Endothelial cell of umbilical vein (primary cell): ENCODE data around the gene PPP1R3E. TPM values are rescaled to one million over a fixed set of nuclear protein-coding genes. Genes with fewer than 3 reads are reported as not detected.
A peak's percentile ranks its signal among the peaks of the same experiment; 100 is the strongest.

Source experiments
- BruUV-seq: library from RNA; stranded (reverse); fragments of 400-500 nt; replicated peaks from 2 replicates; lab custom pipeline; 2021; lab: Mats Ljungman, UMichigan
- CTCF ChIA-PET: fragments of 300-600, 350-600 bp; sonication (Branson Sonifier 250); formaldehyde crosslinking; loops from one replicate; lab custom pipeline; 2021; ENCODE audit warnings: antibody characterized with exemption, inconsistent platforms; lab: Charles Lee
- POLR2A ChIA-PET: fragments of 300-600, 350-600 bp; sonication (Branson Sonifier 250); formaldehyde crosslinking; loops from one replicate; lab custom pipeline; 2021; ENCODE audit warnings: antibody characterized with exemption, inconsistent platforms; lab: Charles Lee
- DNase-seq: peaks from one replicate; pipeline ENCODE4 v3.0.0-alpha.2; 2011; ENCODE audit warnings: low read depth, low spot score
- FAIRE-seq: peaks from 2 replicates; lab custom pipeline; 2011; peaks lifted over from hg19 to GRCh38; lab: Jason Lieb, UNC
- H2AFZ ChIP-seq: 2 replicates; pipeline ENCODE4 v1.6.0; 2012; ENCODE audit warnings: low read depth, low read length, control low read depth, inconsistent platforms
- H3K27ac ChIP-seq: 2 replicates; pipeline ENCODE4 v1.5.1; 2011; ENCODE audit warnings: low read depth, mild to moderate bottlenecking, control low read depth, low read length, moderate library complexity; ENCODE audit not compliant: insufficient read depth
- H3K27me3 ChIP-seq, 2 experiments: 2 replicates each; pipeline versions ENCODE4 v1.6.0 to v1.6.1; 2011; ENCODE audit warnings: low read length in 2 of 2, mixed read lengths in 1 of 2; ENCODE audit not compliant: control insufficient read depth in 2 of 2, insufficient read depth in 2 of 2
- H3K36me3 ChIP-seq, 2 experiments: 2 replicates in 1 of 2; 3 replicates in 1 of 2; pipeline ENCODE4 v1.5.1; 2011; ENCODE audit warnings: low read length in 2 of 2, mild to moderate bottlenecking in 1 of 2, moderate library complexity in 1 of 2; ENCODE audit not compliant: control insufficient read depth in 2 of 2, insufficient read depth in 2 of 2; ENCODE audit errors: extremely low read depth in 1 of 2
- H3K4me1 ChIP-seq: 3 replicates; pipeline ENCODE4 v1.5.1; 2011; ENCODE audit warnings: mild to moderate bottlenecking, low read length; ENCODE audit not compliant: control insufficient read depth, insufficient read depth; ENCODE audit errors: extremely low read depth
- H3K4me2 ChIP-seq: 2 replicates; pipeline ENCODE4 v1.6.1; 2011; ENCODE audit warnings: low read length, control low read depth, mixed read lengths; ENCODE audit not compliant: insufficient read depth
- H3K4me3 ChIP-seq, 3 experiments: fragments of 200-600 bp in 1 of 3; sonication (generic), shearing (Covaris generic) in 1 of 3; replicated peaks in 1 of 3; 2 replicates each; pipeline ENCODE4 v1.5.1; 2011 to 2016; ENCODE audit warnings: control low read depth in 3 of 3, low read length in 3 of 3, mild to moderate bottlenecking in 2 of 3, inconsistent platforms in 1 of 3, low read depth in 1 of 3, moderate library complexity in 1 of 3; ENCODE audit not compliant: insufficient read depth in 1 of 3
- H3K79me2 ChIP-seq: 2 replicates; pipeline ENCODE4 v1.6.0; 2012; ENCODE audit warnings: low read length, inconsistent platforms; ENCODE audit not compliant: control insufficient read depth, insufficient read depth
- H3K9ac ChIP-seq: replicated peaks from 2 replicates; pipeline ENCODE3; 2011; ENCODE audit warnings: low read length, control low read depth; ENCODE audit not compliant: insufficient read depth; ENCODE audit errors: extremely low read depth
- H3K9me1 ChIP-seq: replicated peaks from 3 replicates; pipeline ENCODE4 v1.6.0; 2011; ENCODE audit warnings: mild to moderate bottlenecking, low read length; ENCODE audit not compliant: control insufficient read depth, insufficient read depth; ENCODE audit errors: extremely low read depth
- H3K9me3 ChIP-seq: replicated peaks from 2 replicates; pipeline ENCODE4 v1.5.1; 2012; ENCODE audit warnings: low read length, inconsistent platforms; ENCODE audit not compliant: control insufficient read depth, insufficient read depth
- H4K20me1 ChIP-seq: replicated peaks from 2 replicates; pipeline ENCODE3; 2011; ENCODE audit warnings: mild to moderate bottlenecking, low read length; ENCODE audit not compliant: control insufficient read depth, insufficient read depth; ENCODE audit errors: extremely low read depth
- FOS ChIP-seq: IDR thresholded peaks from 2 replicates; pipeline ENCODE4 v1.6.1; 2011; ENCODE audit warnings: mild to moderate bottlenecking, low read length, moderate library complexity, borderline replicate concordance; ENCODE audit not compliant: insufficient read depth
- JUN ChIP-seq: IDR thresholded peaks from 2 replicates; pipeline ENCODE4 v1.6.1; 2011; ENCODE audit warnings: borderline replicate concordance, low read depth; ENCODE audit not compliant: insufficient read length, insufficient read depth
- MYC ChIP-seq: IDR thresholded peaks from one replicate; pipeline ENCODE4 v1.6.1; 2011; ENCODE audit warnings: mild to moderate bottlenecking, low read depth, low read length
- POLR2A ChIP-seq: IDR thresholded peaks from 2 replicates; pipeline ENCODE4 v1.6.1; 2012; ENCODE audit warnings: low read depth, mild to moderate bottlenecking, control low read depth, low read length
- POLR2AphosphoS5 ChIP-seq: IDR thresholded peaks from 2 replicates; pipeline ENCODE4 v1.6.1; 2012; ENCODE audit warnings: low read depth, mild to moderate bottlenecking, control low read depth, low read length, moderate library complexity; ENCODE audit not compliant: insufficient read depth
- dilution Hi-C: fragments of 300-500 bp; cut with MboI; formaldehyde crosslinking; loops from one replicate; pipeline ENCODE4 v1.15.0; 2019; ENCODE audit warnings: low sequenced_read_pairs; ENCODE audit not compliant: extremely low pct_ligation_motif_present
- intact Hi-C: fragments of 100-400 bp; cut with micrococcal nuclease; formaldehyde crosslinking; loops from one replicate; pipeline ENCODE4 v1.10.0; 2022
- polyA plus RNA-seq, 4 experiments: library from polyadenylated mRNA; depleted of rRNA in 3 of 4; stranded (reverse) in 3 of 4; unstranded in 1 of 4; fragments of >200 nt; gene quantifications; 2 replicates each; pipeline versions ENCODE4 v1.2.1 to v1.2.3, GENCODE V29; 2011 to 2012; ENCODE audit warnings: missing spikeins in 1 of 4
- total RNA-seq: library from RNA; stranded (reverse); gene quantifications from 2 replicates; pipeline ENCODE4 v1.2.3, GENCODE V29; 2021
- TF ChIP-seq, protein P1 (sequence below), 2 donors: IDR thresholded peaks; 1 replicate in 1 of 2; 2 replicates in 1 of 2; pipeline ENCODE4 v1.5.1; 2011; ENCODE audit warnings: low read length in 2 of 2, mild to moderate bottlenecking in 2 of 2, moderate library complexity in 2 of 2, control low read depth in 1 of 2, inconsistent platforms in 1 of 2, low read depth in 1 of 2; ENCODE audit not compliant: insufficient read depth in 1 of 2; ENCODE audit errors: extremely low read depth in 1 of 2
- TF ChIP-seq, protein P2 (sequence below): IDR thresholded peaks from 2 replicates; pipeline ENCODE4 v1.6.1; 2011; ENCODE audit not compliant: insufficient read depth, insufficient read length

The PPP1R3E gene
- total and polyA plus RNA-seq, 2 donors (not counting 3 experiments of a cell fraction or from before 2014, with no cell fraction given) = 4.3 to 7.4 TPM

DNA sequence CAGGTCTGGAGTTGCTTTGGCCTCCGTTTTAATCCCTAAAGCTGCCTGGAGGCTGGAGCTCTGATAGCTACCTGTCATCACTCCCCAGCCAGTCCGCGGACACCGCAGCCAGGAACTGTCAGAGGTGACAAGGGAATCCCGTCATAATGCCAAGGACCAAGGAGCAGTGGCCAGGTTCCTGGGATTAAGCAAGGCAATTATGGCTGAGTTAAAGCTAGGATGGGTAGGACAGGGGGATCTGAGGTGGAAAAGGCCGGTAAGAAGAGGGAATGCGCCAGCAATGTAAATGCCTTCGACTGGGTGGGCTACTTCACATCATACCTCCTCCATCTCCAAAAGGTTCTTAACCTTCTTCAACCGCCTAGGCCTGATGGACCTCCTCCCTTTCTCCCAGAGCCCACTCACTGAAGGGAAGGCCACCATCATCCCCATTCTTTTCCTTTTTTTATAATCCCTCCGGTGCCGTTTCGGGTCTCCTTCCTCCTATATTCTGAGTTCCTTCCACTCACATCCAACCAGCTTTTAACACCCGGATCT, 1.9 kb downstream of the PPP1R3E start:
- peak overlapping the region; percentile 75 for H3K27ac ChIP-seq
- H3K4me3 ChIP-seq = peak overlapping the region; percentile 16 to 79 (median 76)
- CTCF ChIA-PET = interaction anchor here (0.7 to 4.0 kb wide), 9 partner anchors 13 to 232 kb away, joined by 4 to 53 read pairs (median 9); partner anchors contain the start of genes ACIN1, C14orf119, HOMEZ and PABPN1
- H4K20me1 ChIP-seq = no peaks in the 10 kb centered on the region
- peak overlapping the region; percentile 90 for H3K4me2 ChIP-seq
- no peaks in the 10 kb centered on the region for H3K36me3 ChIP-seq
- H3K4me1 ChIP-seq = peaks cover 12% of the 10 kb centered on the region
- H3K9me3 ChIP-seq = no peaks in the 10 kb centered on the region
- POLR2A ChIA-PET = interaction anchor here (0.6 to 2.0 kb wide), 3 partner anchors 13 to 21 kb away, joined by 3 to 13 read pairs (median 5); partner anchors contain the start of gene PABPN1
- intact Hi-C loops (loop anchor here (1.0 kb wide), 5 partner anchors 14 to 179 kb away; partner anchors contain the start of genes HOMEZ, NGDN and PABPN1), dilution Hi-C loops (no loop called here)
- peak overlapping the region; percentile 92 for H3K9ac ChIP-seq
- no peaks in the 10 kb centered on the region for H3K27me3 ChIP-seq
- no peaks in the 10 kb centered on the region for H3K79me2 ChIP-seq
- BruUV-seq = TSS peak; percentile 60
- TF ChIP-seq, protein P1, sequence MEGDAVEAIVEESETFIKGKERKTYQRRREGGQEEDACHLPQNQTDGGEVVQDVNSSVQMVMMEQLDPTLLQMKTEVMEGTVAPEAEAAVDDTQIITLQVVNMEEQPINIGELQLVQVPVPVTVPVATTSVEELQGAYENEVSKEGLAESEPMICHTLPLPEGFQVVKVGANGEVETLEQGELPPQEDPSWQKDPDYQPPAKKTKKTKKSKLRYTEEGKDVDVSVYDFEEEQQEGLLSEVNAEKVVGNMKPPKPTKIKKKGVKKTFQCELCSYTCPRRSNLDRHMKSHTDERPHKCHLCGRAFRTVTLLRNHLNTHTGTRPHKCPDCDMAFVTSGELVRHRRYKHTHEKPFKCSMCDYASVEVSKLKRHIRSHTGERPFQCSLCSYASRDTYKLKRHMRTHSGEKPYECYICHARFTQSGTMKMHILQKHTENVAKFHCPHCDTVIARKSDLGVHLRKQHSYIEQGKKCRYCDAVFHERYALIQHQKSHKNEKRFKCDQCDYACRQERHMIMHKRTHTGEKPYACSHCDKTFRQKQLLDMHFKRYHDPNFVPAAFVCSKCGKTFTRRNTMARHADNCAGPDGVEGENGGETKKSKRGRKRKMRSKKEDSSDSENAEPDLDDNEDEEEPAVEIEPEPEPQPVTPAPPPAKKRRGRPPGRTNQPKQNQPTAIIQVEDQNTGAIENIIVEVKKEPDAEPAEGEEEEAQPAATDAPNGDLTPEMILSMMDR (IDR thresholded peaks at IDR 0.05; ENCODE audit: extremely low read depth in 1 of 2, insufficient read depth in 1 of 2, low read depth in 1 of 2, low read length in 2 of 2) = no peak
- TF ChIP-seq POLR2A = peak; percentile 22
- TF ChIP-seq MYC = no peak
- no peak for TF ChIP-seq FOS
- TF ChIP-seq JUN = no peak
- no peak for TF ChIP-seq POLR2AphosphoS5
- TF ChIP-seq, protein P2, sequence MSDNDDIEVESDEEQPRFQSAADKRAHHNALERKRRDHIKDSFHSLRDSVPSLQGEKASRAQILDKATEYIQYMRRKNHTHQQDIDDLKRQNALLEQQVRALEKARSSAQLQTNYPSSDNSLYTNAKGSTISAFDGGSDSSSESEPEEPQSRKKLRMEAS = no peak
- peak; percentile 35 for DNase-seq
- H3K9me1 ChIP-seq = no peaks in the 10 kb centered on the region
- peak; percentile 70 for FAIRE-seq
- H2AFZ ChIP-seq = peak overlapping the region; percentile 66
